ENCODE results near the gene OPTN.

DNA sequence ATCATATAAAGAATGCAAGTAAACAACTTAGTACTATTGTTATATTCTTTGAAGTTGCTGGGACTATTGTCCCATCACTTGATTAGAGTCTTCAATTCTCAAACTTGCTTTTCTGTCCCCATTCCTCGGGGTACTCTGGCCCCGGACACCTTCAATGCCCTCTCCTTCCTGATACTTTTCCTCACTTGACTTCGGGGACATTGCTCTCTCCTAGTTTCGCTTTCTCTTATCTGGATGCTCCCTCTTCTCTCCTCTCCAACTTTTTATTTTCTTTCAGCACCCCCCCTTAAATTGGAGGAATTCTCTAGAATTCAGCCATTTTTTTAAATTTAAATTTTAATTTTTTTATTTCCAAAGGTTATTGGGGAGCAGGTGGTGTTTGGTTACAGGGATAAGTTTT lies 10.6 kb upstream of the OPTN start:
- TF ChIP-seq, protein P1, sequence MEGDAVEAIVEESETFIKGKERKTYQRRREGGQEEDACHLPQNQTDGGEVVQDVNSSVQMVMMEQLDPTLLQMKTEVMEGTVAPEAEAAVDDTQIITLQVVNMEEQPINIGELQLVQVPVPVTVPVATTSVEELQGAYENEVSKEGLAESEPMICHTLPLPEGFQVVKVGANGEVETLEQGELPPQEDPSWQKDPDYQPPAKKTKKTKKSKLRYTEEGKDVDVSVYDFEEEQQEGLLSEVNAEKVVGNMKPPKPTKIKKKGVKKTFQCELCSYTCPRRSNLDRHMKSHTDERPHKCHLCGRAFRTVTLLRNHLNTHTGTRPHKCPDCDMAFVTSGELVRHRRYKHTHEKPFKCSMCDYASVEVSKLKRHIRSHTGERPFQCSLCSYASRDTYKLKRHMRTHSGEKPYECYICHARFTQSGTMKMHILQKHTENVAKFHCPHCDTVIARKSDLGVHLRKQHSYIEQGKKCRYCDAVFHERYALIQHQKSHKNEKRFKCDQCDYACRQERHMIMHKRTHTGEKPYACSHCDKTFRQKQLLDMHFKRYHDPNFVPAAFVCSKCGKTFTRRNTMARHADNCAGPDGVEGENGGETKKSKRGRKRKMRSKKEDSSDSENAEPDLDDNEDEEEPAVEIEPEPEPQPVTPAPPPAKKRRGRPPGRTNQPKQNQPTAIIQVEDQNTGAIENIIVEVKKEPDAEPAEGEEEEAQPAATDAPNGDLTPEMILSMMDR (IDR thresholded peaks at IDR 0.05; ENCODE audit: poor library complexity, severe bottlenecking) = no peak
- TF ChIP-seq MXI1 (conservative IDR thresholded peaks at IDR 0.05; ENCODE audit: poor library complexity, severe bottlenecking) (no peak), EP300 (conservative IDR thresholded peaks at IDR 0.05; ENCODE audit: poor library complexity, severe bottlenecking) (no peak), SMC3 (conservative IDR thresholded peaks at IDR 0.05; ENCODE audit: poor library complexity) (no peak), POLR2AphosphoS5 (IDR thresholded peaks at IDR 0.05) (no peak), EZH2 (IDR thresholded peaks at IDR 0.05; ENCODE audit: borderline replicate concordance, insufficient read depth, low read length, poor library complexity, severe bottlenecking) (no peak)
- TF ChIP-seq, protein P2, sequence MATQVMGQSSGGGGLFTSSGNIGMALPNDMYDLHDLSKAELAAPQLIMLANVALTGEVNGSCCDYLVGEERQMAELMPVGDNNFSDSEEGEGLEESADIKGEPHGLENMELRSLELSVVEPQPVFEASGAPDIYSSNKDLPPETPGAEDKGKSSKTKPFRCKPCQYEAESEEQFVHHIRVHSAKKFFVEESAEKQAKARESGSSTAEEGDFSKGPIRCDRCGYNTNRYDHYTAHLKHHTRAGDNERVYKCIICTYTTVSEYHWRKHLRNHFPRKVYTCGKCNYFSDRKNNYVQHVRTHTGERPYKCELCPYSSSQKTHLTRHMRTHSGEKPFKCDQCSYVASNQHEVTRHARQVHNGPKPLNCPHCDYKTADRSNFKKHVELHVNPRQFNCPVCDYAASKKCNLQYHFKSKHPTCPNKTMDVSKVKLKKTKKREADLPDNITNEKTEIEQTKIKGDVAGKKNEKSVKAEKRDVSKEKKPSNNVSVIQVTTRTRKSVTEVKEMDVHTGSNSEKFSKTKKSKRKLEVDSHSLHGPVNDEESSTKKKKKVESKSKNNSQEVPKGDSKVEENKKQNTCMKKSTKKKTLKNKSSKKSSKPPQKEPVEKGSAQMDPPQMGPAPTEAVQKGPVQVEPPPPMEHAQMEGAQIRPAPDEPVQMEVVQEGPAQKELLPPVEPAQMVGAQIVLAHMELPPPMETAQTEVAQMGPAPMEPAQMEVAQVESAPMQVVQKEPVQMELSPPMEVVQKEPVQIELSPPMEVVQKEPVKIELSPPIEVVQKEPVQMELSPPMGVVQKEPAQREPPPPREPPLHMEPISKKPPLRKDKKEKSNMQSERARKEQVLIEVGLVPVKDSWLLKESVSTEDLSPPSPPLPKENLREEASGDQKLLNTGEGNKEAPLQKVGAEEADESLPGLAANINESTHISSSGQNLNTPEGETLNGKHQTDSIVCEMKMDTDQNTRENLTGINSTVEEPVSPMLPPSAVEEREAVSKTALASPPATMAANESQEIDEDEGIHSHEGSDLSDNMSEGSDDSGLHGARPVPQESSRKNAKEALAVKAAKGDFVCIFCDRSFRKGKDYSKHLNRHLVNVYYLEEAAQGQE (IDR thresholded peaks at IDR 0.05; ENCODE audit: borderline replicate concordance) = no peak
